SK-N-DZ (cell line): ENCODE measurements around the gene MCM10.
"Not testable (repeated sequence)": the region's sequence is repeated elsewhere in the genome, so short reads cannot be mapped to it uniquely, and the experiment has no call there.

ENCODE experiments used
- DNase-seq: peaks from one replicate; pipeline ENCODE4 v3.0.0-alpha.2; 2015; ENCODE audit warnings: low spot score

Gene MCM10

GRCh38 chr10:13219685-13220670 is 58.6 kb downstream of the MCM10 start:
- peak; percentile 22 for DNase-seq

GRCh38 chr10:13221572-13221971 is 60.2 kb downstream of the MCM10 start:
- DNase-seq, result no peak

- DNase-seq, result no peak
Observed at GRCh38 chr10:13222151-13222550, 60.8 kb downstream of the MCM10 start.

GRCh38 chr10:13222566-13222965 is 61.2 kb downstream of the MCM10 start:
- no peak for DNase-seq

GRCh38 chr10:13223241-13223640 is 61.9 kb downstream of the MCM10 start:
- no peak for DNase-seq

GRCh38 chr10:13224210-13224995 is 63.0 kb downstream of the MCM10 start:
- no peak for DNase-seq

- no peak for DNase-seq
Observed at GRCh38 chr10:13225601-13226000, 64.2 kb downstream of the MCM10 start.

GRCh38 chr10:13227031-13227430 is 65.7 kb downstream of the MCM10 start:
- DNase-seq, result no peak

GRCh38 chr10:13231190-13231589 is 69.8 kb downstream of the MCM10 start:
- DNase-seq, result no peak

GRCh38 chr10:13231808-13232207 is 70.5 kb downstream of the MCM10 start:
- DNase-seq, result no peak

- DNase-seq, result no peak
Observed at GRCh38 chr10:13233358-13233757, 72.0 kb downstream of the MCM10 start.

GRCh38 chr10:13234172-13234571 is 72.8 kb downstream of the MCM10 start, which contains the start of gene UCMA:
Gene UCMA, minus strand, starts transcription at chr10:13234374. Its CDS starts 116 bp downstream, at chr10:13234258.
- DNase-seq, result peak; percentile 46

- DNase-seq, result not testable (repeated sequence)
Observed at GRCh38 chr10:13234736-13235135, 73.4 kb downstream of the MCM10 start.

GRCh38 chr10:13236638-13237037 is 75.3 kb downstream of the MCM10 start:
- no peak for DNase-seq

- DNase-seq, result peak; percentile 42
Observed at GRCh38 chr10:13238271-13239077, 77.1 kb downstream of the MCM10 start.

GRCh38 chr10:13239923-13240322 is 78.6 kb downstream of the MCM10 start:
- no peak for DNase-seq

- no peak for DNase-seq
Observed at GRCh38 chr10:13241613-13242012, 80.3 kb downstream of the MCM10 start.

- DNase-seq, result not testable (repeated sequence)
Observed at GRCh38 chr10:13242260-13242659, 80.9 kb downstream of the MCM10 start.

- no peak for DNase-seq
Observed at GRCh38 chr10:13247246-13247645, 85.9 kb downstream of the MCM10 start.

GRCh38 chr10:13247784-13248183 is 86.4 kb downstream of the MCM10 start:
- no peak for DNase-seq

GRCh38 chr10:13253726-13254125 is 92.4 kb downstream of the MCM10 start:
- no peak for DNase-seq
